Measurements from ENCODE around the gene FICD. TPM values are rescaled to one million over a fixed set of nuclear protein-coding genes. Genes with fewer than 3 reads are reported as not detected.

FICD gene
- total RNA-seq, 4 donors from 2014 or later: 4.1 to 11.6 (median 8.6) TPM

DNA sequence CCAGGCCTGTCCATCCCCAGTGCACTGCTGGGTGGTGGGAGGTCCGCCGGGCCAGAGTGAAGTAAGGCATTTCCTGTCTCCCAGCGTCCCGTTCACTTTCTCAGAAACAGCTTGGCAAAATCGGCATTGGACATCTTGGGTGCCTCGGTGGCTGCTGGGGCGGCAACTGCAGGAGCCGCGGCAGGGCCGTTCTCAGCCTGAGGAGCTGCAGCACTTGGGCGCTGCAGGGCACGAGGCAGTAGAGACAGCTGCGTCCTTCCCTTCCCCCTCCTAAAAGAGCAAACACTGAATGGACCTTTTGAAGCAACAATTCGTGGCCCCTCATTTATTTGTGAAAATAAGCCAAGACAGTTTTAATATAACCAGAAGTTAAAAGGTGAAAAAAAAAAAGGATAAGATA, 8.3 kb downstream of the FICD start:
- Histone ChIP-seq H3K27me3 (no peaks in the 10 kb centered on the region), H3K4me1 (no peaks in the 10 kb centered on the region), H3K27ac (no peak overlapping the region), H3K9me3 (no peaks in the 10 kb centered on the region), H3K4me3 (no peak overlapping the region), H3K36me3 (peaks cover 0 to 99% (median 0%) of the 10 kb centered on the region in 3 donors)
- TF ChIP-seq POLR2A (IDR thresholded peaks at IDR 0.05): no peak
- TF ChIP-seq, protein P1, sequence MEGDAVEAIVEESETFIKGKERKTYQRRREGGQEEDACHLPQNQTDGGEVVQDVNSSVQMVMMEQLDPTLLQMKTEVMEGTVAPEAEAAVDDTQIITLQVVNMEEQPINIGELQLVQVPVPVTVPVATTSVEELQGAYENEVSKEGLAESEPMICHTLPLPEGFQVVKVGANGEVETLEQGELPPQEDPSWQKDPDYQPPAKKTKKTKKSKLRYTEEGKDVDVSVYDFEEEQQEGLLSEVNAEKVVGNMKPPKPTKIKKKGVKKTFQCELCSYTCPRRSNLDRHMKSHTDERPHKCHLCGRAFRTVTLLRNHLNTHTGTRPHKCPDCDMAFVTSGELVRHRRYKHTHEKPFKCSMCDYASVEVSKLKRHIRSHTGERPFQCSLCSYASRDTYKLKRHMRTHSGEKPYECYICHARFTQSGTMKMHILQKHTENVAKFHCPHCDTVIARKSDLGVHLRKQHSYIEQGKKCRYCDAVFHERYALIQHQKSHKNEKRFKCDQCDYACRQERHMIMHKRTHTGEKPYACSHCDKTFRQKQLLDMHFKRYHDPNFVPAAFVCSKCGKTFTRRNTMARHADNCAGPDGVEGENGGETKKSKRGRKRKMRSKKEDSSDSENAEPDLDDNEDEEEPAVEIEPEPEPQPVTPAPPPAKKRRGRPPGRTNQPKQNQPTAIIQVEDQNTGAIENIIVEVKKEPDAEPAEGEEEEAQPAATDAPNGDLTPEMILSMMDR (IDR thresholded peaks at IDR 0.05): no peak
- no peak for DNase-seq

DNA sequence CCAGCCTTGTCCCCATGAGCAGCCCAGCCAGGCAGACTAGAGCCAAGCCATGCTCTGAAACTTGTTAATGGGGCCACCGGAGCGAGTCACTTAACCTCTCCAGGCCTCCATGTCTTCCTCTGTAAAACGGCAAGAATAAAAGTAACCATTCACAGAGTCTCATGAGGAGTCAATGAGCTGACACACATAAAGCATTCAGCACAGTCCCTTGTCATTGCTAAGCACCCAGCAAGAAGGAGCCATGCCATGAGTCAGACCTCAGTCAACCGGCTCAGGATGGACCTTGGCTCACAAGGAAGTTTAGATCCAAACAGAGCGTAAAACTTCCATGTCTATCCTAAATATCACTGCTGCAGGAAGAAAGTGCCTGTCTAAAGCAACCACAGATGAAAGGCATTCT, 10.6 kb downstream of the FICD start:
- no peaks in the 10 kb centered on the region for H3K27me3 ChIP-seq
- no peak overlapping the region for H3K4me3 ChIP-seq
- no peak for TF ChIP-seq POLR2A (IDR thresholded peaks at IDR 0.05)
- TF ChIP-seq, protein P1 (IDR thresholded peaks at IDR 0.05): no peak
- DNase-seq: no peak
- peaks cover 0 to 100% (median 0%) of the 10 kb centered on the region in 3 donors for H3K36me3 ChIP-seq
- no peak overlapping the region for H3K27ac ChIP-seq
- H3K4me1 ChIP-seq: no peaks in the 10 kb centered on the region
- H3K9me3 ChIP-seq: no peaks in the 10 kb centered on the region

DNA sequence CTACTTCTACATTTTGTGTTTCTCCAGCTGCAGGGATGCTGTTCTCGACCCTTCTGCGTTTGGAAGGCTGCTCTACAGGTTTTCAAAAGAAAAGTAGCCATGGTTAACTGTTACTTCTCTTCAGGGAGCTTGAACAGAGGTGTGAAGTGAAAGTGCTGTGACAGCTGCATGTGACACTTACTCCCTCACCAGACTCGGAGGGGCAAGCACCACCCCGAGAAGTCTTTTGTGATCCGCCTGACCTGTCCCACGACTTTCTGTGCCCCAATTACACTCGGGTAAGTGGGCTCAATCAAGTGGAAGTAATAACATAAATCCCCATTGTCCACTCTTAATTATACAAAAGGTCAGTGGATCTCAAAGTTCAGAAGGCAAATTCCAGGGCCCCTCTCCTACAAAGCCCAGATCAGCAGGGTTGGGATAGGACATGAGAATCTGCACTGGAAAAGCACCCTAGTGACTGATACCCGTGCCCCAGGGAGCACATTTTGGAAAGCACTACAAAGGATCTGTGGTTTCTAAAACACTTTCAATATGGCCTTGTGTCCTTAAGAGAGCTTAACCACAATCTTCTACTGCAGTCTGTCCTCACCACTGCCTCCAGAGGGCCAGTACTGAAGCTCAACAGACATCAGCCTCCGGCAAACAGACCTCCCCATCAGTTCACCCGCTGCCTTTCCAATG, 11.5 kb downstream of the FICD start:
- no peak overlapping the region for H3K27ac ChIP-seq
- no peak overlapping the region for H3K4me3 ChIP-seq
- TF ChIP-seq POLR2A (IDR thresholded peaks at IDR 0.05): no peak
- TF ChIP-seq, protein P1 (IDR thresholded peaks at IDR 0.05): no peak
- no peaks in the 10 kb centered on the region for H3K4me1 ChIP-seq
- no peaks in the 10 kb centered on the region for H3K9me3 ChIP-seq
- no peaks in the 10 kb centered on the region for H3K27me3 ChIP-seq
- peaks cover 0 to 100% (median 0%) of the 10 kb centered on the region in 3 donors for H3K36me3 ChIP-seq
- no peak for DNase-seq

DNA sequence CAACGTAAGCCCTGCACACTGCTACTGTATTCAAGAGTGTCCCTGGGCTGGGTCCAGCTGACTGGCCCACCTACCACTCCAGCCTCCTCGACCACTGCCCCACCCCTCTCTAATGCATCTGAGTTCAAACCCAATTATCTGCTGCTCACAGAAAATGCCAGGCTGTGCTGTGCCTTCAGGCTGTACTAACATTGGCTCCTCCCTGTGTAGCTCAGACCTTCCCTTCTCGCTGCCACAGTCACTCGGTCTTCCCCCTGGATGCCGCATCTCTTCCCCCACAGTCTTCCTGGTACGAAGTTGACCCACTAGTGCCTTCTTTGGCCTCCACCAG, 12.1 kb downstream of the FICD start:
- Histone ChIP-seq H3K4me3 (no peak overlapping the region), H3K4me1 (no peaks in the 10 kb centered on the region), H3K9me3 (no peaks in the 10 kb centered on the region), H3K36me3 (peaks cover 0 to 100% (median 0%) of the 10 kb centered on the region in 3 donors), H3K27ac (no peak overlapping the region), H3K27me3 (no peaks in the 10 kb centered on the region)
- TF ChIP-seq POLR2A (IDR thresholded peaks at IDR 0.05): no peak
- TF ChIP-seq, protein P1 (IDR thresholded peaks at IDR 0.05): no peak
- DNase-seq: no peak

DNA sequence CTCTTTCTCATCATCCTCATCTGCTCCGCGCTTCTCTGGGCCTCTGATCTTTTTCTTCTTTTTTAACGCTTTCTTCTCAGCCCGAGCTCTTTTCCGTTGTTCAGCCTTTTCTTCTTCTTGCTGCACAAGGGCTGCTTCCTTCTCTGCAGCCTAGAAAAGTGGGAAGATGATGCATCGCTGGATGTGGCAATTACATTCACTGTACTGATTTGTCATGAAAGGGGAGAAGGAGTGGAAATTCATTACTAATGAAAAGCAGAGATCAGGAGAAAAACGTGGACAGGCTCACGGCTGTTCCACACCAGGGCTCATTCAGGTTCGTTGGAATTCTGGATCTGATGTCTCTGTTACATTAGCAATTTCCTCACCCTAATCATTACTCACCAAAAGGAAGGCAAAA, 15.1 kb downstream of the FICD start:
- no peak for TF ChIP-seq POLR2A (IDR thresholded peaks at IDR 0.05)
- TF ChIP-seq, protein P1 (IDR thresholded peaks at IDR 0.05): no peak
- no peak for DNase-seq
- Histone ChIP-seq H3K4me1 (no peaks in the 10 kb centered on the region), H3K36me3 (peaks cover 0 to 98% (median 0%) of the 10 kb centered on the region in 3 donors), H3K9me3 (no peaks in the 10 kb centered on the region), H3K4me3 (no peak overlapping the region), H3K27ac (no peak overlapping the region), H3K27me3 (no peaks in the 10 kb centered on the region)
